Measurements from ENCODE around the gene RNFT2. TPM values are rescaled to one million over a fixed set of nuclear protein-coding genes. Genes with fewer than 3 reads are reported as not detected.

Gene RNFT2
- total RNA-seq, 2 experiments from 2014 or later: 4.9 to 6.0 TPM

GRCh38 chr12:116860263-116860662 is 122.1 kb downstream of the RNFT2 start:
- H3K4me3 Mint-ChIP-seq: no peak overlapping the region
- intact Hi-C loops (cut with DNase I, micrococcal nuclease): no loop called here
- DNase-seq (no peak), ATAC-seq (ENCODE audit: poor library complexity) (no peak)
- no peak overlapping the region for H3K4me3 ChIP-seq (ENCODE audit: low read length)
- no peak overlapping the region for H3K27ac ChIP-seq (ENCODE audit: low read depth in 1 of 2, low read length in 2 of 2)
- H3K36me3 Mint-ChIP-seq (ENCODE audit: low read depth): no peaks in the 10 kb centered on the region
- no peaks in the 10 kb centered on the region for H3K4me1 Mint-ChIP-seq (ENCODE audit: low read depth)
- TF ChIP-seq CTCF (IDR thresholded peaks at IDR 0.05): no peak
- H3K27me3 ChIP-seq (ENCODE audit: control insufficient read depth in 1 of 2, insufficient read depth in 2 of 2, low read length in 2 of 2): peaks cover 3 to 6% of the 10 kb centered on the region in 2 experiments
- ChIA-PET POLR2A (no interaction called here), CTCF (no interaction called here)
- no peaks in the 10 kb centered on the region for H3K36me3 ChIP-seq (ENCODE audit: insufficient read depth, low read length)
- peaks cover 3% of the 10 kb centered on the region for H3K9me3 Mint-ChIP-seq
- no peak overlapping the region for H3K27ac Mint-ChIP-seq
- H3K27me3 Mint-ChIP-seq: peaks cover 50% of the 10 kb centered on the region
- peaks cover 0 to 13% of the 10 kb centered on the region in 2 experiments for H3K9me3 ChIP-seq (ENCODE audit: control insufficient read depth in 1 of 2, insufficient read depth in 1 of 2, low read length in 2 of 2)
- H3K4me1 ChIP-seq (ENCODE audit: insufficient read depth, low read length): peaks cover 4% of the 10 kb centered on the region

- peaks cover 3% of the 10 kb centered on the region for H3K9me3 Mint-ChIP-seq
- peaks cover 4% of the 10 kb centered on the region for H3K4me1 ChIP-seq (ENCODE audit: insufficient read depth, low read length)
- H3K27me3 ChIP-seq (ENCODE audit: control insufficient read depth in 1 of 2, insufficient read depth in 2 of 2, low read length in 2 of 2): peaks cover 0 to 3% of the 10 kb centered on the region in 2 experiments
- H3K36me3 Mint-ChIP-seq (ENCODE audit: low read depth): no peaks in the 10 kb centered on the region
- H3K27ac Mint-ChIP-seq: no peak overlapping the region
- H3K9me3 ChIP-seq (ENCODE audit: control insufficient read depth in 1 of 2, insufficient read depth in 1 of 2, low read length in 2 of 2): peaks cover 0 to 9% of the 10 kb centered on the region in 2 experiments
- no peaks in the 10 kb centered on the region for H3K4me1 Mint-ChIP-seq (ENCODE audit: low read depth)
- no peak for TF ChIP-seq CTCF (IDR thresholded peaks at IDR 0.05)
- CTCF ChIA-PET: no interaction called here
- POLR2A ChIA-PET: no interaction called here
- intact Hi-C loops (cut with DNase I, micrococcal nuclease): no loop called here
- no peaks in the 10 kb centered on the region for H3K36me3 ChIP-seq (ENCODE audit: insufficient read depth, low read length)
- no peak overlapping the region for H3K4me3 ChIP-seq (ENCODE audit: low read length)
- peak in 8 of 14 experiments; percentile 12 to 52 (median 35) for DNase-seq
- peak; percentile 63 for ATAC-seq (ENCODE audit: poor library complexity)
- no peak overlapping the region for H3K4me3 Mint-ChIP-seq
- H3K27ac ChIP-seq (ENCODE audit: low read depth in 1 of 2, low read length in 2 of 2): no peak overlapping the region
- peaks cover 44% of the 10 kb centered on the region for H3K27me3 Mint-ChIP-seq
Observed at GRCh38 chr12:116861320-116861719, 123.2 kb downstream of the RNFT2 start.

GRCh38 chr12:116862167-116862566 is 124.1 kb downstream of the RNFT2 start:
- Mint-ChIP-seq H3K27me3 (peaks cover 37% of the 10 kb centered on the region), H3K4me3 (no peak overlapping the region), H3K36me3 (ENCODE audit: low read depth) (no peaks in the 10 kb centered on the region), H3K27ac (no peak overlapping the region), H3K4me1 (ENCODE audit: low read depth) (no peaks in the 10 kb centered on the region), H3K9me3 (peaks cover 3% of the 10 kb centered on the region)
- no peak overlapping the region for H3K4me3 ChIP-seq (ENCODE audit: low read length)
- H3K27ac ChIP-seq (ENCODE audit: low read depth in 1 of 2, low read length in 2 of 2): no peak overlapping the region
- intact Hi-C loops (cut with DNase I, micrococcal nuclease): no loop called here
- H3K27me3 ChIP-seq (ENCODE audit: control insufficient read depth in 1 of 2, insufficient read depth in 2 of 2, low read length in 2 of 2): peaks cover 0 to 3% of the 10 kb centered on the region in 2 experiments
- peaks cover 4% of the 10 kb centered on the region for H3K4me1 ChIP-seq (ENCODE audit: insufficient read depth, low read length)
- H3K36me3 ChIP-seq (ENCODE audit: insufficient read depth, low read length): no peaks in the 10 kb centered on the region
- POLR2A ChIA-PET: no interaction called here
- ATAC-seq (ENCODE audit: poor library complexity) (no peak), DNase-seq (no peak)
- peaks cover 0 to 5% of the 10 kb centered on the region in 2 experiments for H3K9me3 ChIP-seq (ENCODE audit: control insufficient read depth in 1 of 2, insufficient read depth in 1 of 2, low read length in 2 of 2)
- no peak for TF ChIP-seq CTCF (IDR thresholded peaks at IDR 0.05)
- CTCF ChIA-PET: no interaction called here

All from CD4-positive, alpha-beta T cell (primary cell).